ENCODE results near the gene DOCK3.
"Not testable (repeated sequence)": the region's sequence is repeated elsewhere in the genome, so short reads cannot be mapped to it uniquely, and the experiment has no call there.

Gene DOCK3

DNA sequence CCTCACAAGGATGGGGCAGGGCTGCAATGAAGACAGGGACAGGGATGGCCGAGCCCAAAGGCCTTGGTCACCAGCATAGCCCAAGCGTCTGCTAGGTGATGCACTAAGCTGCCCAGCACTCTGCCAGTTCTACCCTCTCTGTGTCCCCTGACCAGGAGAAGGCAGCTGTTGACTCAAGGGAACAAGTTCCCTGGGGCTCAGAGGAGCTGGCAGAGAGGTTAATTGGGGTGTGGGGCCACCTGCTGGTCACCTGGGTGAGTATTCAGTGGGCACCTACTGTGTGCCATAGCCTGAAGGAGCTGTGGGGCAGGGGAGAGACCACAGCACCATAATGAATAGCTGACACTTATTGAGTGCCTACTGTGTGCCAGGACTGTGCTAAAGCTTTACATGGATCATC lies 22.0 kb upstream of the DOCK3 start:
- DNase-seq (ENCODE audit: low spot score) = peak; percentile 50

DNA sequence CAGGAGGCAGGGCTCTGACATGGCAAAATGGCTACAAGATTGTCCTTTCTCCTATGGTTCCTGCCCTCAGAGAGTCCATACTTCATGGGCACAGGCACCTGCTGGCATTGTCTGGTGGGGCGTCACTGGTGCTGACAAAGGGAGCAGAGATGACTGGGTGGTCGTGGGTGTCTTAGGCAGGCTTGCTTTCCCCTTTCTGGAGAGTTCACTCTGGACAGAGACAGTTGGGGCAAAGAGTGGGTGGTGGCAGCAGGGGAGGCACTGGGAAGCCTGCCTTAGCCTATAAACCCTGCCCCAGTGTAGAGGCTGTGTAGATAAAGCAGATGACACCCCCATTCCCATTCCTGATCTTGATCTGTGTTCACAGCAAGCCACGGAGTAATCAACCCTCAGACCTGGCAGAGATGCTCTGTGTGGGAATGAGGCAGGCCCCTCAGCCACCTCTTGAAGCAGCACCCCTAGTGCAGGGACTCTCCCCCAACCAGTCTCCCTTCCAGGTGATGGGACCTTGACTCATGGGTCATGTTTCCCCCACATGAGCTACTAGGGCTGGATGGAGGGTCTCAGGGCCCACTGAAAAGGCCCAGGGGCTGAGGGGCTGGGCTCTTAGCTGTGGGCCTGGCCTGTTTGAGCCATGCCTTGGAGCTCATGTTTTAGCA lies 20.7 kb upstream of the DOCK3 start:
- DNase-seq (ENCODE audit: low spot score) = no peak

- no peak for DNase-seq (ENCODE audit: low spot score)
Observed at GRCh38 chr3:50655009-50655830, 19.5 kb upstream of the DOCK3 start.

- DNase-seq (ENCODE audit: low spot score) = no peak
Observed at GRCh38 chr3:50656417-50657195, 18.1 kb upstream of the DOCK3 start.

DNA sequence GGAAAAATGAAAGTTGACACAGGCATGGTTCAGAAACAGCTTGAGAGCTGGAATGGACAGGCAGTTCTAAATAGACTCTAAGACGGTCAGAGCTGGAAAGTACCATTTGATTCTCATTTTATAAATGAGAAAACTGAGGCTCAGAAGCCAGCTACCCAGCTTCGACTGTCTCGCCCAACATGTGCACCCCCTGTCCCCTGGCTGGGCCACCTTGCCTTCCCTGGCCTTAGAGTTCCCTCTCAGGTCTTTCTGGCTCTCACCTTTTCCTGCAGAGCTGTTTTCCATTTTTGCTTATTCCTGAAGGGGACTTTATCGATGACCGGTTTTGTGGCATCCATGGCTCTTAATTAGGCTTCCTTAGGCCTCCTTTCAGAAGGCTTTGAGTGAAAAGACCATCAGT lies 17.3 kb upstream of the DOCK3 start:
- DNase-seq (ENCODE audit: low spot score) = no peak

GRCh38 chr3:50657816-50658215 lies 16.9 kb upstream of the DOCK3 start:
- DNase-seq (ENCODE audit: low spot score) = no peak

DNA sequence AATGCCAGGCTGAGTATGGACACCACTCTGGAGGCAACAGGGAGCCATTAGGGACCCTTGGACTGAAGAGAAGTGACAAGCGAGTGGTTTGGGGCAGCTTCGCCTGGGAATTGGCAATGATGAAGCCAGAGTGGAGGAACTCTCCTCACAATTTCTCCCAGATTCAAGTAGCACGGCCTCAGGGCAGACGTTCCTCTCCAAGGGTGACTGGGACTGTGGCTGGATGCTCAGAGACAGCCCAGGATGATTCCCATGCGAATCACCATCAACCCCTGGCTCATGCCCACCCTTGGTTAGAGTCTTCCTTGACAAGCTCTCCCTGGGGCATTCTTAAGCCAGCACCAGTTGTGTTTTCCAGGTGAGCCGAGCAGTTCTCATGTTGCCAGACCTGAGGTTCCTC lies 16.3 kb upstream of the DOCK3 start:
- DNase-seq (ENCODE audit: low spot score) = no peak

- DNase-seq (ENCODE audit: low spot score) = no peak
Observed at GRCh38 chr3:50658831-50659230, 15.9 kb upstream of the DOCK3 start.

- no peak for DNase-seq (ENCODE audit: low spot score)
Observed at GRCh38 chr3:50660386-50660785, 14.3 kb upstream of the DOCK3 start.

GRCh38 chr3:50661321-50661837 lies 13.3 kb upstream of the DOCK3 start:
- no peak for DNase-seq (ENCODE audit: low spot score)

DNA sequence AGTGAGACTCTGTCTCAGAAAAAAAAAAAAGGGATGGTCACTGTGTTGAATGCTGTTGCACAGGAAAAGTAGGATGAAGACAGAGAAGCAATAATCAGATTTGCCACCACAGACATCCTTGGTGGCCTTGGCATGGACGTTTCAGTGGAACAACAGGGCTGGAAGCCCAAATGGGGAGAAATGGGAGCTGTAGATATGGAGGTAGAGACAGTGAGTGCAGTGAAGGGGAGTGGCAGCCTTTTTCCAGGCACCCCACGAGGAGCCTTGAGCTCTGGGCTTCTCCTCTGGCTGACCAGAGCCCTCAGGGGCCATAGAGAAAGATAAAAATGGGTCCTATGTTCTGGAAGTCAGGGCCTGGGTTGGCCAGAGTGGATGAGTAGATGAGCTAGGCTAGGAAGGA lies 12.3 kb upstream of the DOCK3 start:
- DNase-seq (ENCODE audit: low spot score) = no peak

DNA sequence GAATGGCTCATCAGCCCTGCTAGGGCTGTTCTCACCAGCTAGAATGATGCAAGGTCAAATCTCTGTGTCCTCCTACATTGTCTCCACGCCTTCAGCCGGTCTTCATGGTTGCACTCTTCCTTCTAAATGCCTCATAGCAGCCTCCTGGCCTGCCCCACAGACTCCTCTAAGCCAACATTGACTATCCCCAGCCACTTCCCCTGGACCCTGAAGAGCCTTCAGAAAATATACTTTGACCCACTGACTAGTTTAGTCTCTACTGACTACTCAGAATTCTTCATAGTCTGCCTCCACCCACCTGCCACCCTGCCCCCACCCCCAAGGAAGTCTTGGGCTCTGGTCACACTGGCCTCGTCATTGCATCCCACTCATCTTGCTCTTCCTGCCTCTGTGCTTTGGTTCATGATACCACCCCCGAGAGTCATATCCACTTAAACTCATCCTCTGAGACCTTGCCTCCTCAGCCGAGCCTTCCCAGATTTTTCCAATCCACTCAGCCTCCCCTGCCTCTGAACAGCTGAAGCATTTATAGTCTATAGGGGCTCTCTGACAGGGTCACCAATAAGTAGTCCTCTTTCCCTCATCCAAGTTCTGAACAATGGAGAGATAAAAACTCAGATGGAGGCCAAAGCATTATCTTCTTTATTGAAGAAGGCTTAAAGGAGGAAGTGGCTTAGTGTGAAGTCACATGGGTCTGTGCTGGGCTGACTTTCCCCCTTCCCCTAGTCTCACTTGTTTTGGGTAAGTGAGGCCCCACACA lies 9.5 kb upstream of the DOCK3 start:
- no peak for DNase-seq (ENCODE audit: low spot score)

GRCh38 chr3:50665841-50666115 lies 8.9 kb upstream of the DOCK3 start:
- DNase-seq (ENCODE audit: low spot score) = not testable (repeated sequence)

DNA sequence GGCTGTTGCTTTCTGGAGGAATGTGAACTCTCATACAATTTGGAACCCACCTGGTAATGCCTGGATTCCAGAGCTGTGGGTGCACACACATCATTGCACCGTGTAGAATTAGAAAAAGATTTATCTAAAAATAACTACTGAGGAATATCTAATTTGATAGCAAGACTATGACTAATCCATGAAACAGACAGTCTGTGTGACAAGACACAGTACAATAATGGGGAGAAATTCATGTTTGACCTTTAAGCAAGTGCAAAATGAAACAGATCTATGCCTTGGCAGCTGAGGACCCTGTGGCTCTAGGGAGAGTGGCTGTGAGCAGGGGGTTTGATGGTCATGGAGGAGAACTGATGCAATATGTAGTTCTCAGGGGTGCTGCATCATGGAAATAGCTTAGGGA lies 7.9 kb upstream of the DOCK3 start:
- no peak for DNase-seq (ENCODE audit: low spot score)

DNA sequence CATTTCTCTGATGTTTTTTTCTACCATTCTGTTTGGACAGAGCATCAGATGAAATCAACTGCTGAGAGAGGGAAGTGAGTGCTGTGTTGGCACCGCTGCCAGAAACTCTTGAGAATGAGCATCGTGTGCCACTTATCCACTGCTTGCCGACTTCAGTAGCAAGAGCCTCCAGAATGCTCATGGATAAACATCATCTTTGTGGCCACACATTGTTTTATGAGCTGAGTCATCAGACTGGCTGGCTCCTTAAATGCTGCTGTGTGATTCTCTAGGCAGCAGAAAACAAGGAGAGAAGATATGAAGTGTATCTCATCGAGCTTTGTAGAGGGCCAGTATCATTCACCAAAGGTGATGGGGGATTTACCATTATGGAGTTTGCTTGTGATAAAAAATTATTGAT lies 3.4 kb upstream of the DOCK3 start:
- no peak for DNase-seq (ENCODE audit: low spot score)

DNA sequence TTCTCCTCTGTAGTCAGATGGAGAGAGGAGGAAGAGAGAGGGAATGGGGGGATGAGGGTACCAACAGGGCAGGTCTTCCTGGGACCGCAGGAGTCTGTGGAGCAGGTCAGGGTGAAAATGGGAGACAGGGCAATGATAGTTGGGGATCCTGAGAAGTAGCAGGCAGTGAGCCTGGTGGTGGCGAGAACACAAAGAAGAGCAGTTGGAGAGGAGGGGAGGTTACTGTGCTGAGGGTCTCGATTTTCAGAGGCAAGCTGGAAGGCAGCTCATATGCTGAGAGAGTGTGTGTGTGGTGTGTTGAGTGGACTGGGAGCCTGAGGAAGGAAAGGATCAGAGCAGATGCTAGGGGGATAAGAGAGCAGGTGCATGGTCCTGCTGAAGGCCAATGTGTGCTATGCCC lies 2.1 kb upstream of the DOCK3 start:
- no peak for DNase-seq (ENCODE audit: low spot score)

- DNase-seq (ENCODE audit: low spot score) = no peak
Observed at GRCh38 chr3:50673931-50674330, 796 bp upstream of the DOCK3 start.

DNA sequence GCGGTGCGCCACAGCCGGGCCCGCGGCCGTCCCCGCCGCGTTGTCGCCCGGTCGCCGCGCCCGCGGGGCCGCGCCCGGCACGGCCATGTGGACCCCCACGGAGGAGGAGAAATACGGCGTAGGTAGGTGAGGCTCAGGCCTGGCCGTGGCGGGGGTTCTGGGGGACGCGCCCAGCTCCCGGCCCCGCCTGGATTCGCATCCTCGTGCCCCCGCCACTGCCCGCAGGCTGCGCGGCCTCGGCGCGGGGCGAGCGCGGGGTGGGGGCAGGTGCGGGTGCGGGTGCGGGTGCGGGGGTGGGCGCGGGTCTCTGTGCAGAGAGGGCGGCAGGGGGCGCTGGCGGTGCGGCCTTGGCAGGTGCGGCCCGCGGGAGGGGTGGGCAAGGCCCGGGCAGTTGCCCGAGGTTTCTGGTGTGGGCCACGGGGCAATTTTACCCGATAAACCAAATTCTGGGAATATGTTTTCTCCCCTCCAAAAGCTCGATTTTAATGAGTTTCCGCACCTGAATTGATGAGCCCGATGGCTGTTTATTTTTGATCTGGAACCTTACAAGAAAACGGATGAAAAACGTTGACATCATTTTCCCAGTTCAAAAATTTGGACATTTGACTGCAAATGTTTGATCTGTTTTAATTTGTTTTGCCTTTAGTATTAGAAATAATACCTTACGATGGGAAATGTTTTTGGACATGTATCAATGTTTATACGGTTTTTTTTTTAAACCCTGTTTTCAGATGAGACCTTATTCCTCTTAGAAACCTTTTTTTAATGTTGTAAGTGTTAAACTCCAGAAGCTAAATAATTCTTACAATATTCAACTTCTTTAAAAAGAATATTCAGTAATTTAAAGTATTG lies 678 bp downstream of the DOCK3 start:
- peak; percentile 33 for DNase-seq (ENCODE audit: low spot score)

DNA sequence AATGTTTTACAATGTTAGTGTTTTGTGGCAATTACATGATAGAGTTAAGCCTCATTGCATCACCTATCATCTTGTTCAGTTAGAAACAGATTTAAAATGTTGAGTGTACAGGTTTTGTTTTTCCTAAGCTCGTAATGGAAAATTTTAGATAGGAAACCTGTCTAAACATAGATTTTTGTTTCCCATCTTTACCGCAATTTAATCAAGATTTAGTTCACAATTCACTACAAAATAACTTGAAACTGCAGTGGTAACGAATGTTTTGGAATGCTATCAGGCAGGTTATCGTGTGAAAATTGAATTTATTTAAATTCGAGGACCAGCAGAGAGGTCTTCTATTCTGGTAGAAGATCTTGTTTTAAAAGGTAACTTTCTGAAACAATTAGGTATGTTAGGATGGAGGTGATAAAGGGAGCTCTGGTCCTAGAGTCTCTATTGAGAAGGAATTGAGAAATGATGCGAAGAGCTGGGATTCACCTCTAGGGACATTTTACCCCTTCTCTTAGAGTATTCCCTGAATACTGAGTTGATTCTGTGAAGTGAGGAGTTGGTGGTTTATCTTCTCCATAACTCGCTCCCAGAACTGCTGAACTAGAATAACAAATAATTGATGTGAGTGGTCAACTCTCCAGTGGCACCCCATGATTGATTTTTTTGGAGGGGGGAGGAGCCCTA lies 1.4 kb downstream of the DOCK3 start:
- no peak for DNase-seq (ENCODE audit: low spot score)

DNA sequence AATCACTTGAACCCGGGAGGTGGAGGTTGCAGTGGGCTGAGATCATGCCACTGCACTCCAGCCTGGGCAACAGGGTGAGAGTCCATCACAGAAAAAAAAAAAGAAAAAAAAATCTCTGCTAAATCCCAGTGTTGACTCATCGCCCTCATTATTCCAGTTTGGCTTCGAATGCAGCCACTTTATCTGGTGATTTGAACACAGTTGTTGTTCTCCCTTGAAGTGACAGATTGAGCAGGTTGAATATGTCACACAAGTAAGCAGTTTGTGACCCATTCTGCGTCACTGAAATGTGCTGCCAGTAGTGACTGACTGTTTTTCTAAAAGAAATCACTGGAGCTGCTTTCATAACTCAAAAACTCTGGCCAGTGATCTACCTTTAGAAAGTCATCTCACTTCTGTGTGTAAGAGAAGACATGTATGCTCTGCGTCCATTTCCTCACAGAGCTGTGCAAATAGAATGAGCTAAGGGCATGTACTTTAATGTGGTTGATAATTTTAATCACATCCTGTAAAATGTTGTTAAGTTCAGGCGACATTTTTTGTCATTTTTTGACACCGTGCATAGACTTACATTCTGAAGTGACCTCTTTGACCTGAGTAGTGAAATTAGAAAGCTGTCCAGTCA lies 12.5 kb downstream of the DOCK3 start:
- no peak for DNase-seq (ENCODE audit: low spot score)

Measured in CD4-positive, alpha-beta T cell treated with Interleukin-15 for 4 hours (primary cell).